ENCODE results near the gene ARHGAP15.

Gene ARHGAP15

DNA sequence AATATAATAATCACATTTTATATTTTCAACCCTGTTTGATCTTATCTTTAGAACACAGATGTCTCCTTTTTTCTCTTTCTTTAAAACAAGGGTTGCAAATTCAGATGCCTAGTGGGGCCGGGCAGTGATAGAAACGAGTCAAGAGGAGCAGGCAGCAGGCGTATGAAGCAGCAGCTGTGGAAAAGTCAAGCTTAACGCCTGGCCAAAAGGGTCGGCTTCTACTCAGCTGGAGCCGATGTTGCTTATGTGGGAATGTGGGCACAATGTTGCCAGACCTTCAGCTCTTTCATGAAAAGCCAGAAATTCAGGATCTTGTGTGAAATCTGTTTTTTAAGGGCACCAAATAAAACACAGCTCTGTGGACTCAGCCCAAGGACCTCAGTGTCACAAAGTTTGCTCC is 642.7 kb downstream of the ARHGAP15 start:
- DNase-seq (ENCODE audit: low read depth) = no peak

DNA sequence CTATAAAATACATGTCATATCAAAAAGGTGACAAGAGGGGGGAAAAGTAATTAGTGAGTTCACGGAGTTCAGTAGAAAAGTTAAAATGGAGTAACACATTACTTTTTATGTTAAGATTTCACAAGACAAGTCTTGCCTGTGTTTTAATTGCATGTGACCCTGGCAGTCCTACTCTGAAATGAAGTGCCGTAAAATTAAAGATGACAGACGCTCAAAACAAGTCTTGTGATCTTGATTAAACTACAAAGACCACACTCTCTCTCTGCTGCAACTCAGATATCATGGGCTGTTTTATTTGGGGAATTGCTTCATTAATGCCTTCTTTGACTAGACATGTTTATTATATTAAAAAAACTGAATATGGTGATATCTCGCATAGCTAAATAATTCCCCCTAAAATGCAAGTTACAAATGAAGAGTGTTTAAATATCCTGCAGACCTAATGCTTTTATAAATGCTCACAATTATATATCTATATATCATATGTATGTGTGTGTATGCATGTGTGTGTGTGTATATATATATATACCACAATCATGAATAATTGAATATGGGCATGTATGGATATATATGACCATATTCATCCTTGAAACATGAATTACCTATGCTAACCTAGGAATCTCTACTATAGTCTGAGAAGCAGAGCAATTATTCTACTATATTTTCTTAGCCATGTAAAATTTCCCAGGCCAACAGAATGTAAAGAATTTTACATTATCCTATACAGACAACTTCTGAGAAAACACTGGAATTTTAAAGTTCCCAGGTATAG is 647.5 kb downstream of the ARHGAP15 start:
- no peak for DNase-seq (ENCODE audit: low read depth)

DNA sequence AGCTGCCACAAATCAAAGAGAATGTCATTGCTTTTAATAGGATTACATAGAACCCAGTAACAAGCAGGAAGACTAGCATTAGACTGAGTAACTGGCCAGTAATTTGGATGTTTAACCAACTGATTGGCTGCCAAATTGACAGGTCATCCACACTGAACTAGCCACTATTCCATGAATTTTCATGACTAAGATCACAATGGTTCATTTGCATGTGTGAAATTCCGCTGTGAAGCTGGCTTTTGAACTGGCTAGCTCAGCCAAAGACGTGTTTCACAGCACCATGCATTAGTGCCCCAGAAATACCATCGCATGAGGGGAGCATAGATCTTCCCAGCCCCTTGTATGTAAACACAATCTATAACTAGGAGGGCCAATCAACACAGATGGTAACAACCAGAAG is 649.8 kb downstream of the ARHGAP15 start:
- DNase-seq (ENCODE audit: low read depth) = peak; percentile 5

DNA sequence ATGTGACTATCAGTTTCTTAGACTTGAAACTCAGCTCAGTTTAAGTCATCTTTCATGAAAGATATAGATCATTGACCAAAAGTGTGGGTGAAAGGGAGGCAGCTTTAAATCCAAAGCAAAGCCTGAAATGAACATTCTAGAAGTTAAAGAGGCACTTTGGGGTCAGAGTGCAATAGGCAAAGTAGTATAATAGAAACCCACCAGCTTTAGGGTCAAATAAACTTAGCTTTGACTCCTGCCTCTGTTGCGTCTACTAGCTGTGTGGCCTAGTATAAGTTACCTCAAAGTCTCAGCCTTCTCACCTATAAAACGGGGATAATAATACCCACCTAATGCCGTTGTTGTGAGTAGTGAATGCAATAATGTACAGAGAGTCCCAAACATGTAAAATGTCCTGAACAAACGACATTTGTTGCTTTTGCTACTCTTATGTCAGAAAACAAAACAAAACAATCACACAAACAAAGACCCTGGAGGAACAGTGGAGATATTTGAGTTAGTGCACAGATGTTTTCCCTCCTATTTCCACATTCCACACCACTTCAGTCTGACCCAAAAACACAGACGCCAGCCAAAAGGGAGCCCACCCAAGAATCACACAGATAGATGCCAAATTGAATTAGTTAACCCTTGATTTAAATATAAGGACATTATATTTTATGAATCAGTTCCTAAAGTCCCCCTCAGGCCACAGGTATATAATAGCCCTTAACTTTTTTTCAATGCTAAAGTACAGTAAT is 657.0 kb downstream of the ARHGAP15 start:
- no peak for DNase-seq (ENCODE audit: low read depth)

DNA sequence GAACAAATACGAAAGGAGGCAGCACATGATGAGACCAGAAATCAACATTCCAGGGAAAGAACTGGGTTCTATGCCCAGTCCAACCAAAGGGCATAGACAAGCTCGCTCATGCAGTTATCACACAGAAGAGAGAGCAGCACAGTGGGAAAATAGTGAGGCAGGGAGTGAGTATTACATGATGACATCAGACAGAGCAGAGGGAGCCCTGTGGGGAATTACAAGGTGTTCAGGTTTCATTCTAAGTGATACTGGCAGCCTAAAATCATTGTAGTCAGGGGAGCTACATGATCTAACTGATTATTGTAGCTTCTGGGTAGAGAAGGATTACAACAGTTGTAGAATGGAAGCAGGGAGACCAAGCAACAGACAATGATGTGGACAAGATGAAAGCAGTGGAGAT is 658.5 kb downstream of the ARHGAP15 start:
- DNase-seq (ENCODE audit: low read depth) = no peak

DNA sequence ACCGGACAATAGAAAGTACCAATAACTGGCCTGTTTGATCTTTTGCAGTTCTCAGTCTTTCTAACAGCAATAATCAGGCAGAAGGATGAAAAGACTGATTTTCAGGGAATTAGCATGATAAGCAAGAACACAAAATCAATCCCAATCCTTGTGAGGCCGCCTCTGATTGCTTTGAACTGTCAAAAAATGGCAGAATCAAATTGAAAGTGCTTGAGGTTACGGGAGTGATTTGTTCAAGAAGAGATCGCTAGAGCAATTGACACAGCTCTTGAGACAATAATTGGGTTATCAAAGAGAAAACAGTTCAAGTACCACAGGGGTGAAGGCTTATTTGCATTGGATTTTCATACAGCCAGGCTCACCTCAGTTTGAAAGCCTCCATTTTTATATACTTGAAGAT is 663.4 kb downstream of the ARHGAP15 start:
- DNase-seq (ENCODE audit: low read depth) = no peak

DNA sequence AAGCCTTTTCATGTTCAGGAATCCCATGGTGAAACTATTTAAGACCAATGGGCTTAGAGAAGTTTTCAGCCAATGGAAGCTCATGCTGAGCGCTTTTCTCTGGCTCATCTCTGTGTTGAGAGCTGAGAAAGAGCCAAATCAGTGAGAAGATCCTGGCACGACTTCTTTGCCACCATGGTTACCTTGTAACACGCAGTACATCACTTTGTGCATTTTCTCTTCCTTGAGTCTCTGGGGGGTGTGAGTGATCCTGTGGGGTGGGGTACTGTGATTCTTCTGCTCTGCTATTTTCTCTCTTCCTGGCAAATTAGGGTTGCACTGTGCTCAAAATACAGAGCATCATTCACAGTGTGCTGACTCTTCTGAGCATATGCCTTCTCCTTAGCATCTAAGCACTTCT is 664.2 kb downstream of the ARHGAP15 start:
- no peak for DNase-seq (ENCODE audit: low read depth)

DNA sequence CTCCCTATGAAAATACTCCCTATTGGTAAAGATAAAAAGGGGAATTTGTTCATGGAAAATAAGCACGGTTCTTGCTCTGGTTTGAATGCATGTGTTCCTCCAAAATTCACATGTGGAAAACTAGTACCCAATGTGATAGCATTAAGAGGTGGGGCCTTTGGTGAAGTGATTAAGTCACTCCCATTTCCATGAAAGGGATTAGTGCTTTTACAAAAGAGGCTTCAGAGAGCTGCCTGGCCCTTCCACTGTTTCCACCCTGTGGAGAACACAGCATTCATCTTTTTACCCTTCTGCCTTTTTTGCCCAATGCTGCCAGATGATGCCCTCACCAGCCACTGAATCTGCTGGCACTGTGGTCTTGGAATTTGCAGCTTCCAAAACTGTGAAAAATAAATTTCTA is 666.8 kb downstream of the ARHGAP15 start:
- DNase-seq (ENCODE audit: low read depth) = no peak

DNA sequence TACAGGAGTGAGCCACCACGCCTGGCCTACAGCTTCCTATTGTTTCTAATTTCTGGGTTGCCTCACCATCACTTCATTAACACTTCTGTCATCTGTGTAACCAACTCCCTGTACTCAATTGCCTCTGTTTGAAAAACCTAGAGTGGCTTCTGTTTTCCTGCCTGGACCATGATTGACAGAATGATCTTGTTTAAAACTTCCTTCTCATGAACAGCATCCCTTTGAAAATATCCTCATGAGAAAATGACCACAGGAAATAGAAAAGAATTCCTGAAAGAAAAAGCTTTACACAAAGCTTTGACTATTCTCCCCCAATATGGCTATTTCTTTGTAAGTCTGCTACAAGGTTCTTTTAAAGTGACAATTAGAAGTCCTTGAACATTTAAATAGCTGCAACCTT is 672.3 kb downstream of the ARHGAP15 start:
- DNase-seq (ENCODE audit: low read depth) = no peak

DNA sequence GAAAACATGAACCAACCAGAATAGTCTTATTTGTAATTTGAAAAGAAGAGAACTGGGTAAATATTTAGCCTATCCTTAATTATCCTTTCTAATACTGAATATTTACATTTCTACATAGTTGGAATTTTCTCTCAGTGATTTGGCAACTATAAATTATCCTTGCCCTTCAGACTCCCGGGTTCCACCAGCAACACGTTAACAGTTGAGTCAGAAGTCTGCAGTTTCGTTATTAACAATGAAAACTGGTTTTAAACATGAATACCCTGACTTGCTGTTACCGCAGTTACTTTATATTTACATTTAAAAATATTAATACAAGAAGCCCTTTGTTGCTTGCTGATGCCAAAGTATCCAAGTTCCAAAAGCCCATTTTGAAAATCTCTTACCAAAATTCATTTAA is 673.0 kb downstream of the ARHGAP15 start:
- DNase-seq (ENCODE audit: low read depth) = peak; percentile 15

DNA sequence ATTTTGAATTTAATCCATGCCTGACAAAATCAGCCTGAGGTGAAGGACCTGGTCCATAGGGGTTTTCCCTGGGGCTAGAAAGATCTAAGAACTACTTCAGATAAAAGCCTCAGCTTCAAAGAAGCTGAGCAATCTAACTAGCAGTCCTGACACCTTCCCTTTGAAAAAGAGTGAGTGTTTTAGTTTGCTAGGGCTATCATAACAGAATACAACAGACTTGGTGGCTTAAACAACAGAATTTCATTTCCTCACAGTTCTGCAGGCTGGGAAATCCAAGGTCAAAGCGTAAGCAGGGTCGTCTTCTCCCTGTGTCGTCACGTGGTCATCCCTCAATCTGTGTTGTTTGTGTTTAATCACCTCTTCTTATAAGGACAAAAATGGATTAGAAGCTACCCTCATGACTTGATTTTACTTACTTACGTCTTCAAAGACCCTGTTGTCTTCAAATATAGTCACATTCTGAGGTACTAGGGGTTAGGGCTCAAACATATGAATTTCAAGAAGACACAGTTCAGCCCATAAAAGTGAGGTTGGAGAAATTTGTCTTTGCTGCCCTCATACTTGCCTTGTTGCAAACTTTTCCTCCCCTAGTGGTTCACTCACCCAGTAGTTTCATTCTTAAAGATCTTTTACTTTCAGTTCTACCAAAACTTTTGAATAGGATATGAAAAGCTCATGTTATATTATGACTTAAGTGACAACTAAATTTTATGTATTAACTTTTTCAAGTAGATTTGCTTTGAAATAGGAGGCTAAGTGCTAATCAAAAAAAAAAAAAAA is 673.8 kb downstream of the ARHGAP15 start:
- no peak for DNase-seq (ENCODE audit: low read depth)

DNA sequence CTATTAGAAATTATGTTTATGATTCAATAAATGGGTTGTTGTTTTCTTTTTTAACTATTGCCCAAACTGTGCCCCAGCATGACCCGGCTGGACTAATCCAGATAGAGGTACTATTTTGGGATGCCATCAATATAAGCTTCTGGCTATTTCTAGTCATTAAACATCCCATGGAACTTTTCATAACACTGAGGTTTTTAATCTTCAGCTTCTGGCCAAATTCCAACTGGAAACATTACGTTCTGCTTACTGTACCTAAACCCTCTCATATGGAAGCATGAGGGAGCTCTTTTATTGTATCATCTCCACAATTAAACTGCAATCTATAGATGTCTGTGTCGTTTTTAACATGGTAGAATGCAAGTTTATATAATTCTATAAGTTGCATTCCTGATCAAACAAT is 674.7 kb downstream of the ARHGAP15 start:
- DNase-seq (ENCODE audit: low read depth) = no peak

DNA sequence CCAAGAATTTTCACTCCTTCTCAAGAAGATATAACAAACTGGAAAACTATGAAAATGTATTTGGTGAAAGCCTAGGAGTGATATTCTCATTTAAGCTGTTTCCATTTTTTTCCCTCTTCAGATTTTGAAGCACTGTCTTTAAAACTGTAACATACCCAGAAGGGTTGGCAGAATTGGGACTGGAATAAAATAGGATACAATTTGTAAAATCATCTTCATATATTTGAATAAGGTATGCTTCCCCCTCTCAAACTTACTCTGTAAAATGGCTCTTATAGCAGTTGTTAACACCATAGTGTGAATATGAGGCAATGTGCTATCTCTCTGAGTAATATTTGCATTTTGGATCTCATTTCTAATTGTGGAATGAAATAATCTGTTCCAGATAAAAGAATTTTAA is 676.4 kb downstream of the ARHGAP15 start:
- no peak for DNase-seq (ENCODE audit: low read depth)

DNA sequence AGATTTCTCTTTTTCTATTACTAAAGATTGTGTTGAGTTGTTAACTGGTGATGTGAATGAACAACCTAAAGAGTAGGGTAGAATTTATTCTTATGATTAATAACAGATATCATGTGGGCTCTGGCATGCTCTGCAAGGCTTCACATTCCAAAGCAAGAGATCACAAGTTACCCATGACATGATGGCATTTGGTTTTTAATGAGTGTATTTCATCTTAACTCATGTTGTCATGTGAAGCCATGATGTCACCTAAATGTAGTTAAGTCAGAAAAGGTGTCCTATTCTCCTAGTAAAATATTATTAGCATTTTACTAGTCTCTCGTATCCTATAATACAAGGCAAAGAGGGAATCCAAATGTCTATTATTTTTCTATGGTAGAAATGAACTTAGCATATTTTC is 678.0 kb downstream of the ARHGAP15 start:
- no peak for DNase-seq (ENCODE audit: low read depth)

DNA sequence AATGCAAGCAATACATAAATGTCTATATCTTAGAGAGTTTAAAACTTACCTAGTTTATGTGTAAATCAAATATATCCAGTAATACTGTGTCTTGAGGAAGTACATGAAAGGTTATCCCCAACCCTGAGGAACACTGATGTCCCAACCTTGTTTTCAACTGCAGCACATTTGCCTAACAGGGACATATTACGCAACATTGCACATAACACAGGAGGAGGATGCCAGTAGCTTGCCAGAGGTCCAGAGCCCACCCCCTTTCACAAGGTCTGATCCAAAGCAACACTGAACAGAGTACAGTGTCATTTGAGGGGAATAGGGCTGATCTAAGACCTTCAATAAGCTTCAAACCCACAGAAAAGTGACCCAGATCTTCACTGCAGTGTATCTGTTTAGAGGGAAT is 678.5 kb downstream of the ARHGAP15 start:
- no peak for DNase-seq (ENCODE audit: low read depth)

DNA sequence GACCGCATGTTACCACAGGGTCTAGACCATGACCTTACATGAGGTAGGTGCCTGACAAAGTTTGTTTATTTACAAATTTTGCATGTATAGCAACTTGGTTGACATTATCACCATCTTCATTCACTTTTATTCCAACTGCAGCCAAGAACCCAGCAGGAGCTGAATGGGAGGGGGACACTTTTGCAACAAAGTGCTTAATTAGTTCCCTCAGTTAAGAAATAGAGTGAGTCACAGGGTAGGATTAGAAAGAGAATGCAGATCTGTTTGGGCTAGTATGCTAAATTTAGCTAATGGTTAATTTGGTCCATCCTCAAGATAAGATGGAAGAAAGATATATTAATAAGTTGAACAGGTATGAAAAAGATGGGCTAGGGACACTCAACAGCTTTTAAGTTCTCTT is 678.9 kb downstream of the ARHGAP15 start:
- no peak for DNase-seq (ENCODE audit: low read depth)

DNA sequence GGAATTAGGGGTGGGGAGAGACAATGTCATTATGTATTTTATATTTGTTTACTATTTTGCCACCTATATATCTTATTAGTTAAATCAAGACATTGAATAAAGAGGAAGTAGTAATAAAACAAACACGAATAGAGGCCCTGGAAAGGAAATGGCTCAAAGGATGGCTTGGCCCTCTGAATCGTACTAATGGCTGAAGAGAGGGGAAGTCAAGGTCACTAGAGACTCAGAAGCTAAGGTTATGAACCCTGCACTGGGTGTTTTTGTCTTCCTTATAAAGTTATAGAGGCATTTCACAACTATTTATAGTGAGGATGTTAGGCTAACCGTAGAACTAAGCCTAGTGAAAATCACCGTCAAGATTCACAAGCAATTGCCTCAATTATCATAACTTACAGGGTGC is 685.9 kb downstream of the ARHGAP15 start:
- no peak for DNase-seq (ENCODE audit: low read depth)

DNA sequence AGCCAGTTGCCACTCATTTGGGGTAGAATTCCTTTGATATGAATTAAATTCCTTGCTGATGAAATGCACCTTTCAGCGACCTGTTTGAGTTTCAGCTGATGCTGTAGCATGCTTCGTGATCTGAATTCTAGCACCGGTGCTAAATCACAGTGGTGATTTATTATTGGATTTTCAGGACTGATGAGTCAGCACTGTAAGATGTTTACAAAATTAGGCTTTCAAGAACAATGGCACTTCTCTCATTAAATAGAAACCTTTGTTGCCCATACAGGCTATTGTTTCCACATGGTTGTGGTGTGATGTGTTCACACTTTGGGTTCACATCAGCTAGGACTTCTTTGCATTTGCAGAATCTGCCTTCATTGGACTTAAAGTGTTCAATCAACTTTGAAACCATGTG is 687.7 kb downstream of the ARHGAP15 start:
- no peak for DNase-seq (ENCODE audit: low read depth)

Data from GM04503 (cell line).